HG02610 (cell line): ENCODE measurements around the gene ABCG2.
"Not testable (repeated sequence)": the region's sequence is repeated elsewhere in the genome, so short reads cannot be mapped to it uniquely, and the experiment has no call there.

ENCODE experiments used
- ATAC-seq: cut with Tn5 transposase; IDR thresholded peaks from one replicate; pipeline ENCODE4 v1.9.1; 2021; ENCODE audit warnings: mild to moderate bottlenecking, moderate library complexity; ENCODE audit not compliant: unreplicated experiment

Gene ABCG2

DNA sequence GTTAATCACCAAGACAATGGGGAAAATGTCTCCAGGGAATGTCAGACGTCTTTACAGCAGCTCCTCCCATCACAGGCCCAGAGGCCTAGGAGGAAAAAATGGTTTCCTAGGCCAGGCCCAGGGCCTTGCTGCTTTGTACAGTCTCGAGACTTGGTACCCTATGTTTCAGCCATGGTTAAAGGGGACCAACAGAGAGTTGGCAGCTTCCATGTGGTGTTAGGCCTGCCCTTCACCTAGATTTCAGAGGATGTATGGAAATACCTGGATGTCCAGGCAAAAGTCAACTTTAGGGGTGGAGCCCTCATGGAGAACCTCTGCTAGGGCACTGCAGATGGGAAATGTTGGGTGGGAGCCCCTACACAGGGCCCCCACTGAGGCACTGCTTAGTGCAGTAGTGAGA lies 38.5 kb downstream of the ABCG2 start:
- ATAC-seq: no peak

- no peak for ATAC-seq
These were observed 42.9 kb downstream of the ABCG2 start for GRCh38 chr4:88115587-88115986.

- no peak for ATAC-seq
These were observed 45.6 kb downstream of the ABCG2 start for GRCh38 chr4:88112856-88113255.

GRCh38 chr4:88110826-88111225 lies 47.6 kb downstream of the ABCG2 start:
- no peak for ATAC-seq

- no peak for ATAC-seq
These were observed 49.1 kb downstream of the ABCG2 start for GRCh38 chr4:88109123-88109881.

GRCh38 chr4:88108747-88109122 lies 49.7 kb downstream of the ABCG2 start:
- no peak for ATAC-seq

GRCh38 chr4:88108108-88108465 lies 50.4 kb downstream of the ABCG2 start:
- not testable (repeated sequence) for ATAC-seq

- no peak for ATAC-seq
These were observed 50.9 kb downstream of the ABCG2 start for GRCh38 chr4:88107406-88108107.

- ATAC-seq: no peak
These were observed 52.2 kb downstream of the ABCG2 start for GRCh38 chr4:88106205-88106604.

GRCh38 chr4:88104902-88105610 lies 53.4 kb downstream of the ABCG2 start:
- ATAC-seq: no peak

DNA sequence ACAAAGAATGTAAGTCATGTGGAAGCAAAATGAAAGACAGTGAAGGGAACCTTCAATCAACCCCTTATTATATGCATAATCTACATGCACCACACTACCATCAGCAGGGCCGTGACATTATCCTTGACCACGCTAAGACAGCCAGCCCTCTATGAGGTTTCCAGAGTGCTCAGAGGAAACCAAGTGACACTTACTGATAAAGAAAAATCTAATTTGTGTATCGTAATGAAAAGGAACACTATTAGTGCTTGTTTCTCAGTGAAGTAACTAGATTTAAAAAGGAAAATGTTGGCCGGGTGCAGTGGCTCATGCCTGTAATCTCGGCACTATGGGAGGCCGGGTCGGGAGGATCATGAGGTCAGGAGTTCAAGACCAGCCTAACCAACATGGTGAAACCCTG lies 56.4 kb downstream of the ABCG2 start:
- no peak for ATAC-seq

- ATAC-seq: no peak
These were observed 57.3 kb downstream of the ABCG2 start for GRCh38 chr4:88101165-88101564.

DNA sequence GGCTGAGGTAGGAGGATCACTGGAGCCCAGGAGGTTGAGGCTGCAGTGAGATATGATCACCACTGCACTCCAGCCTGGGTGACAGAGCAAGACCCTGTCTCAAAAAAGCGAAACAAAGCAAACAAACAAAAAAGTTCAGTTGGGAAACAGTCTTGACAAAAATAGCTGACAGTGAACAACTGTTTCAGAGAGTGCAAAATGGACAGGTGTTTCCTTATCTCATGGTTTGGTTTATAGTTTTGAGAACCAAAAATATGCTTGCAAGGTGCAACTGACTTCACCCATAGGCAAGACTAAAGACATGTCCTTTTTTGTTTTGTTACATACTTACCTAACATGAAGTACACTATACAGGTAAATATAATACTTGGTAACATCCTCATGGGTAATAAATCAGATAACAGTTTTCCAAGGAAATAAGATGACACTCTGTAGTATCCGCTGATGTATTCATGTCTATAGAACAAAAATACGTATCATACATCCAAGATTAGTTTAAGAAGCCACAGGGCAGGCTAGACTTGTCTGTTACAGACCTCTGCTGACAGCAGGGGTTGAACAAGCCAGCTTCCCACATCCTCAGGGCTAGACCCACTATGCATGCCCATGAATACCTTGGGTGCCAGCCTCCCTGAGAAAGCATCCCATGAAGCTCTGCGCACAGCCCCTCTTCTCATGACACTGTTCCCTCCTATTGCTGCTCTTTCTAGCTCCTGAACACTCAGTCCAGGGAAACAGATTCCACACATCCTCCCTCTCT lies 59.3 kb downstream of the ABCG2 start:
- ATAC-seq: no peak

DNA sequence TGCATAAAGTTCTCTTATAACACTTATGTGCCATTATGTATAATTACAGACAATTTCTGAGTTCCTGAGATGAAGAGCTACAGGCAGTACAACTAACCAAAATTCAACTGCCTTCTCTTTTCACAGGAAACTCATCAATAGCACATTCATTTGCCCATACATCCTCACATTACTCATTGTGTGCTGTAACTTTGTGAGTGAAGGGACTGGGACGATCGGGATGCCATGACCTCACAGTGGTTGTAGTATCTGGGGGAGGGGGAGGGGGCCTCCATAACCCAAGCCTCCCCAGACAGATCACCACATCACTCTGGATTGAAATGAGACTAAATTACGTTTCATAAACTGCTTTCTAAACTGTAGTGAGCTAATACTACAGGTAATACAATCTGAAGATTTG lies 60.7 kb downstream of the ABCG2 start:
- ATAC-seq: no peak

DNA sequence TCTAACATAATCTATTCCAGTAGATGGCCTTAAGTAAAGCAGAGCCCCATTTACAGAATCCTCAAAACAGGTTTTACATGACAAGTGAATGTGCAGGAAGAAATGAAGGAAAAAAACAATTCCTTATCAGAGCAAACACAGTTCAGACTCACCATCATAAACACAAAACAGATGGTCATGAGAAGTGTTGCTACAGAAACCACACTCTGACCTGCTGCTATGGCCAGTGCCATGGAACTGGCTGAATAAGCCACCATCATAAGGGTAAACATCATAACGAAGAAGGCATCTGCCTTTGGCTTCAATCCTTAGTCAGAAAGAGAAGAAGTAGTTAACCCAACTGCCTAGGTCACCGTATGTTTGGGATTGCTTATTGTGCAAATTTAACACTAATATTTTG lies 61.1 kb downstream of the ABCG2 start:
- no peak for ATAC-seq

GRCh38 chr4:88093874-88094273 lies 64.6 kb downstream of the ABCG2 start:
- no peak for ATAC-seq

DNA sequence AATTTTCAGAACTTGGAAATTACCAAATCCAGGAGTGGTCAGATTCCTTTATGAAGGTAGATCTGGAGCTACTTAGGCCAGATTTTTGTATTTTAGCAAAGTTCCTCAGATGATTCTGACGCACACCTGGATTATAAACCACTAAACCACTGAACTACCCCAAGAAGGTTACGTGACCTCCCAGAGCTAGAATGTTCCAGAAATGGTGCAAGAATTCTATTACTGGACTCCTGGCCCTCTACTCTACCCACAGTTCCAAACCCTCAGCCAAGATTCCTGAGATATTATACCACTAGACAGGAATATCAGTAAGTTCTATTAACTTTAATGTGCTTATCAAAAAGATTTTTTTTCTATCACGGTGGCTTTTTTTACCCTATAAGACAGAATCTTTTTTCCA lies 67.1 kb downstream of the ABCG2 start:
- ATAC-seq: no peak

DNA sequence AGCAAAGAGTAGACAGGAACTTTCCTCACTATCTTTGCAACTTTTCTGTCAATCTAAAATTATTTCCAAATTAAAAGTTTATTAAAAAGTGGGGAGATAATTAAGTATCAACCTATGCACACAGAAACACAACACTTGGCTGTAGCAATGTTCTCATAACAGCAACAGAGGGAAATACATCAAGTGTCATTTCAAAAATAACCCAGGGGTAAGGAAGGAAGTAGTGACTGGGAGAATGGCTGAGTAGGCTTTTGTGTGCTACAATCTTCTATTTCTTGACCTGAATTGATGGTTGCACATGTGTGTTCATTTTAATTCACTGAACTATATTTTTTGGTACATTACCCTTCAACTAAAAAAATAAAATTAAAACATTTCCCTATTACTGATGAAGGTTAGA lies 67.5 kb downstream of the ABCG2 start:
- ATAC-seq: no peak

- no peak for ATAC-seq
These were observed 71.4 kb downstream of the ABCG2 start for GRCh38 chr4:88087004-88087403.

DNA sequence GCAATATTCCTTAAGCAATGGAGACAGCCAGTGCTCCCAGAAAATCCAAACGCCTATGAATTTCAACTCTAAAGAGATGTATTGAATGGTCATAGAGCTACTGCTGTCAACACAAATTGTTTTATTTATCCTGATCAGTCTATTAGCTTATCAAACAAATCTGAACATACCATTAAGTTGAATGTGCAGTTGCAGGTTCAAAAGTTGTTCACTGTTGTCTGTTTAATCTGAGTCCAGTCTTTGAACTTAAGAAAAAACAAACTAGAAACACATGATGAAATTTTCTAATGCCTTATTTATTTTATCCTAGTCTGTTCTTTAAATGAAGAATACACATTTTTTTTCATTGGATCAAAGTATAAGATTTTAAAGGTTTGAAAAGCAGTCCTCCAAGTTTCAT lies 77.8 kb downstream of the ABCG2 start:
- ATAC-seq: no peak

DNA sequence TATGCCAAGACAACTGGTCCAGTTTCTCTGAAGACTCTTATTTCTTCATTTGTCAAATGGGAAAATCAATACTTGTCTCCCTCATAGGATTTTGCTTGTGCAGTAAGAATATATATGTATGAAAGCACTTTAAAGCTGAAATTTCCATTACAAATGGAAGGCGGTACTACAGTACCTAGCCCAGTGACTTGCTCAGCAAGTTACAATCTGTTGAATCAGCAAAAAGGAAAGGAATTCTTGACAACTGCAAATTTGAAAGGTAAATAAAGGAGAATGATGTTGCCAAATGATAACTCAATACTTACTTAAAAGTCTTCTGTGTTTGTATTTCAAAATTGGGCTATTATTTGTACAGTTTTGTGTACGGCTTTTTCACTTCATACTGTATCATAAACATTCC lies 79.9 kb downstream of the ABCG2 start:
- ATAC-seq: no peak
